Activated CD8-positive, alpha-beta memory T cell treated with anti-CD3 and anti-CD28 coated beads, Interleukin-2, amount 50 U/mL, for 1 hour (primary cell): ENCODE results near the gene SMIM11.
"Not testable (repeated sequence)": the region's sequence is repeated elsewhere in the genome, so short reads cannot be mapped to it uniquely, and the experiment has no call there.

Source experiments
- DNase-seq: peaks from one replicate; pipeline ENCODE4 v3.0.0-alpha.2; 2020; ENCODE audit errors: extremely low read depth

Gene SMIM11

DNA sequence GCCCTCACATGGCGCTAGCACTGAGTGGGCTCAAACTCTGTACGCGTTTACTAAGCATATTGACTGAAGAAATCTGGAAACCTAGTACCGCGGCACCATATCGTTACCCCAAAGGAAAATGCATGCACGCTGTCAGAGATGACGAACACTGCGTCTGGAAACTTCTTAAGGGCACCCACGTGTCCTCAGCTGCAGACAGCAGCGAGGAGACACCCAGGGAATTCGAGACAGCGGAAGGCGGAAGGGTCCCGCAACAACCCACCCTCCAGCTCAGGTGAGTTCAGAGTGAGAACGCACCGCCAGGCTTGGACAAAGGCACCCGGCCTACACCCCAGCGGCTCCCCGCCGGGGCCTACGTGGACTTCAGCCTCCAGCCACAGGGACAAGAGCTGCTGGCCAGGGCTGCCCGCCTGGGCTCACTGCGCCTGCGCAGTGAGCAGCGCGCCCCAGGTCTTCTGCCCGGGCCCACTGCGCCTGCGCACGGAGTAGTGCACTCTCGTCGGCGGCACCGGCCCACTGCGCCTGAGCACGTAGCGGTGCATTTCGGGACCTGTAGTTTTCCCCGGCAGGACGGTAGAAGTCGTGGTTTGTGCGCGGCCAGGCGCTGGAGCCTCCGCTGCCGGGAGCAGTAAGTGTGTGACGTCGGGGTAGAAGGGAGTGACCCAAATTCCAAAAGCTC is at the start of gene SMIM11:
SMIM11 (plus strand) TSS at position 568 of the 679 bp plus-strand sequence. CDS start 3,998 bp downstream, outside the sequence.
- not testable (repeated sequence) for DNase-seq

- no peak for DNase-seq
Measured at GRCh38 chr21:34330055-34330454, 45.3 kb upstream of the SMIM11 start.

GRCh38 chr21:34331726-34332125 is 43.6 kb upstream of the SMIM11 start:
- DNase-seq, result no peak

DNA sequence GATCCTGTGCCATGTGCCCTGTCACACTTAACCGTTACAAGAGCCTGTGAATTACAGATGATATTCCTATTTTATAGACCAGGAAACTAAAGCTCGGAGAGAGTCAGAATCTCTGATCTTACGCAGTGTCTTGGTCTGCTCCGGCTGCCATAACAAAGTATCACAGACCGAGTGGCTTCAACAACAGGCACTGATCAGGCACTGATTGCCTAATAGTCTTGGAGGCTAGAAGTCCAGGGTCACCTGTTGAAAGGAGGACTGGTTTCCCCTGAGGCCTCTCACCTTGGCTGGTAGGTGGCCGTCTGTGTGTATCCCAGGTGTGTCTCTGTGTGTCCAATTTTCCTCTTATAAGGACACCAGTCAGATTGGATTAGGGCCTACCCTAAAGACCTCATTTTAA is 43.0 kb upstream of the SMIM11 start:
- DNase-seq, result no peak

GRCh38 chr21:34333121-34333739 is 42.1 kb upstream of the SMIM11 start:
- DNase-seq, result no peak

DNA sequence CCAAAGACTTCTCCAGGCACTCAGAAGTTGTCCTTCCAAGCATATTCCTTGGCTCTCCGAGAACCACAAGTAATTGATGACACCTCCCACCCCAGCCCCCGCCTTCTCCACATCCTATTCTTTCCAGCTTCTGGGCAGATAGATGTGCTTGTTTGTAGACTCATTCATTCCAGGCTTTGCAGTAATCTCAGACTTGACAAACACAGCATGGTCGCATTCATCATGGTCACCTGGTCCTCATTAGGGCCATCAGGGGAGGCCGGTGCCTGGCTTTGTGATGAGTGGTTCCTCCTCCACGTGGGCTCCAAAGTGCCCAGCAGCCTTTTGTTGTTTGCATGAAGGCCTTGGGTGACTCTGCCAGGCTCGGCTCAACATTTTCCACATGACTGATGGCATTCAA is 40.0 kb upstream of the SMIM11 start:
- DNase-seq, result no peak

GRCh38 chr21:34336245-34336644 is 39.1 kb upstream of the SMIM11 start:
- DNase-seq, result no peak

DNA sequence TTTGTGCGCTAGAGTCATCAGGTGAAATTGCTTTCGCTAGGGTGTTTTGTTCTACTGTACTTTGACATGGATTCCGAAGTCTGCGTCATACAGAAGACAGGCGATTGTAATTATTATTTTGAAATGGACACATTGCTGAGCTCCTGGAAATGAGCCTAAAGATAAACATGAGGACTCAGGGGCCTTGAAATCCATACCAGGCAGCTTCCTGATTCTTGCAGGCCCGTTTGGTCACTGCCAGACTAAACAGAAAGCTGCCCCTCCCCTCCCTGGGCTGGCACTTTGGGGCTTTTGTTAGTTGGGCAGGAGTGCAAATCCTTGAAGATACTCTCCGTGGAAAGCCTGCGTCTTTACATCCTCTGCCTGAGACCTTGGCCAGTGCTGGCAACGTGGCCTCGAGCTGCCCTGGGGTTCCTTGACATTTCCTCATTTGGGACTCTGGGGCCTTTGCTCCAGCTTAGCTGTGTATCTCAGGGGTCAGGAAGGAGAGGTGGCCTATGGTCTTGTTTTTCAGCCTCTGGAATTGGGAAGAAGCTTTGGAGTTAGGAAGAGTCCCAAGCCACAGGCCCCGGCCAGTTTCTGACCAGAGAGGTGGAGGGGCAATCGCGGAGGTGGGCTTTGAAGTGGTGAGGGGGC is 38.4 kb upstream of the SMIM11 start:
- no peak for DNase-seq

DNA sequence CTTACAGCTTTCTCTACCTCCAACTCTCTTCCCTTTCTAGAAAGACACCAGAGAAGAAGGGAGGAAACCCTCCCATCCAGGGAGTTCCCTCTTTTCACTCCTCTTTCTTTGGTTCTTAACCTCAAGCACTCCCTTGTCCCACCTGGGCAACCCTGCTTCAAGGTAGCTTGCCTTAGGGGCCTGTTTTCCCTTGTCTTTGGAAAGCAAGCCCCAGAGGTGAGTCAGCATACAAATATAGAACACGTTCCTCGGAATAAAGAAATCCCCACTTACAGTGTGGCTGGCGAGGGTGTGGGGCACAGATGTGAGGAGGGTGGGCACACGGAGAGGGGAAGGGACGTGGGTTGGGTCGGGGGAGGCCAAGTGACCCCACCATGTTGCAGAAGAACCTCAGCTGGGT is 37.6 kb upstream of the SMIM11 start:
- no peak for DNase-seq

GRCh38 chr21:34338226-34338625 is 37.1 kb upstream of the SMIM11 start:
- DNase-seq, result no peak

DNA sequence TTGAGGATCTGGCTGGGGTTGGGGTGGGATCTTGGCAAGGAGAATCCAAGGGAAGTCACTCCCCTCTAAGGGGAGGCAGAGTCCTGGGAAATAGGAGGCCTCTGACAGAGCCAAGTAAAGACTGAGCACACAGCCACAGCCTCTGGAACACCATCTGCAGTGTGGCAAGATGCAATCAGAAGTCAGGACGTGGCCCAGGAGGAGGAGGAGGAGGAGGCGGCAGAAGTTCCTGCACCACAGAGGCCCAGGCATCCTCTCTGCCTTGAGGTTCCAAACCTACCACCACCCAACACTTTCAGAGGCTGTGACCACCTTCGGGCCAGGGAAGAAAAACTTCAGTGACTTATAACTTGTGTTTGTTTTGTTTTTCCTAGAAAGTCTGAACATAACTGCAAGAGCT is 35.2 kb upstream of the SMIM11 start:
- no peak for DNase-seq

DNA sequence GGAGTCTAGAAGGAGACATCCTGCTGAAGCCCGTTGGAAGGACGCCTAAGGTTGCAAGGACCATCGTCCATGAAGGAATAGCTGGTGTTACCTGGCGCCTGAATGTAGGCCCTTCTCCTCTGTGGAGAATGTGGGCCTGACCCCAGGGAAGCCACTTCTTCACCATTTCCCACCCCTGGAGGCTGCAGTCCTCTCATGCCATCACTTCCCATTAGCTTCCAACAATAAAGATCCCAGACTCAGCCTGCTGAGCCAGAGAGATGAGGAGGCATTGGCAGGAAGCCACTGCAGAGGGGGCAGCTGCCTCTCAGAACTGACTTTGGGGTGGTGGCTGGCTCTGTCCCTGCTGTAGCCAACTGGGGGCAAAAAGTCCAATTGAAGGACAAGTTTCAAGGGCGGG is 32.8 kb upstream of the SMIM11 start:
- no peak for DNase-seq

GRCh38 chr21:34343347-34343746 is 32.0 kb upstream of the SMIM11 start:
- DNase-seq, result no peak

DNA sequence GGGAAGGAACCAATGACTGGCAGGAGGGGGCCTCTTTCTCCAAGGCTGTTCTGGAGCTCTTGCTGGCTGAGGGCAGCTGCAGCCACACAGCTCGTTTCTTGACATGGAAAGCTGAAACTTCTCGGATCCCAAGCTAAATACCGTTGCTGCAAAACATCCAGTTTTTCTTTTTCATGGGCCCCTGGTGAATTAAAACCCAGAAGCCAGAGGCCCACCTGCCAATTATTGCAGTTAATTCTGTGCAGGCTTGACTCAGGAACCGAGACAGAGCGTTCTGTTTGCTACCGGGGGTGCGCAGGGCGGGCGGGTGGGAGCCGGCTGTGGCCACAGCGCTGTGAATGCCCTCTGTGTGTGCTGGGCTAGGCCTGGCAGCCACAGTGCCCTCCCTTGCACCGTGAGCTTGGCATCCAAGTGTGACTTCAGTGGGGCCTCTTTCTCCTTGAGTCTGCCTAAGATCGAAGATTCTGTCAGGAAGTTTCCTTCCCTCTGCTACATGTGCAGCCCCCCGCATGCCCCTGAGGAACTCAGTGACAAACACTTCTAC is 31.4 kb upstream of the SMIM11 start:
- DNase-seq, result no peak

DNA sequence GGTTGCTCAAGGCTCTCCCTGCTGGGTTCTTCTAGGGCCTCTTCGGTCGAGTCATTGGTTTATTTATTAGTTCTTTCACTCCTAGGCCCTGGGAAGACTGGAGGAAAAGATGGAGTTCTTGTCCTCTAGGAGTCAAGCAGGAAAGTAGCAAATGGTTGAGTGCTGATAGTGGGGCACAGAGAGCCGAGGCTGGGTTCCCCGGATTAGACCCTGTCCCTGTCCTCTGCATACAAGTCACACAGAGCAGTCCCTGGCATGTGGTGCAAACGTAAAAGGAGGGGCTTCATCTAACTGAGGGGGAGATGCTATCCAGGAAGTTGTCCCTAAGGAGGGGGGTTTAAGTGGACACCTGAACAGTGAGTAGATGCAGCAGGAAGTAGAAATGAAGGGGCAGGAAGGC is 30.7 kb upstream of the SMIM11 start:
- DNase-seq, result no peak

DNA sequence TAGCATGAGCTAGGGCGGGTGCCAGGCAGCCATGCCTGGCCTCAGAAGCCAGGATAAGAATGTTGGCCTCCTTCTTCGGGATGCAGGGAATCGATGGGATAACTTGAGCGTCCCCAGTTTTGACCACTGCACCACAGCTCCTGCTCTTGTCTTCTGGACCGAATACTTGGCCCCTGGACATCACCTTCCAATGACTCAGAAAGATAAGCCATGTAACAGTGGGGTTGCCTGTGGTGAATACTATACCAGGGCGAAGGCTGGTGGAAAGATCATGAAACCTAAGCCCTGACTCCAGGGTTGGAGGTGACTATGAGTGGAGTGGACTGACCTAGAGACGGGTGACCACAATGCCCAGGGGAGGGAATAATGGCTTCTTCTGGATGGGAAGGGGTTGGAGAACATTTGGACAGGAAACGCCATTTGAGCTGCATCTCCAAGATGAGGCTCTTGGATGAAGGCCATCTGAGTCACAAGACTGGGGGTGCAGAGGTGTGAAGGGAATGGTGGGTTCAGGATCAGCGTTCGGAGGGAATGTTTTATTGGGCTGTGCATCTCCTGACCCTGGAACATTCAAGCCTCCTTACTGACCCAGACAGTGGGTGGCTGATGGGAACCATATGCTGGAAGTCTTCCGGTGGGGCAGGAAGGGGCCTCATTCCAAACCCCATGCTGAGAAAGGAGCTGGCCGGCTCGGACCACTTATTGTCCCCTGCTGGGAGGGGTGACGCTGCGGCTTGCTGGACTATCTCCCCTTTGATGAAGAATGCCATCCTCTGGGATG is 30.0 kb upstream of the SMIM11 start:
- DNase-seq, result no peak

GRCh38 chr21:34345892-34346291 is 29.4 kb upstream of the SMIM11 start:
- DNase-seq, result no peak

DNA sequence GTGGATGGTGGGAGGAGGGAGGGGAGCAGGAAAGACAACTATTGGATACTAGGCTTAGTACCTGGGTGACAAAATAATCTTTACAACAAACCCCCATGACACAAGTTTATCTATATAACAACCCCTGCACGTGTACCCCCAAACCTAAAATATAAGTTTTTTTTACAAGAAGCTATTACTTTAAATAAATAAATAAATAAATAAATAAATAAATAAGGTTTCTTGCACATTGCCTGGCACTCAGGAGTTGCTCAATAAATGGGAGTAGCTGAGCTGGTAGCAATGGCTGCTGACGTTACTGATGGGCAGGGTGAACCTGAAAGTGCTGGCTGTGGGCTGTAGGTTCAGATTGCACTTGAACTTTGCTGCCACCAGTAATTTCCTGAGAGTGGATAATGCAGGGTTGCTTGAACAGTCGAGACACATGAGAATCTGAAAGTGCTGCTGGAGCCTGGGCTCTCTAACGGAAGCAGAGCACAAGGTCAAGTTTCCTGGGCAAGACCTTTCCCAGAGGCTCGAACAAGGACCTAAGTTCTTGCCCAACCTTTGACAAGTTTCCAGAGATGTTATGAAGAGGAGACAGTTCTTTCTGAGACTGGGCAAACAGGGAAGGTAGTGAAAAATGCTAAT is 26.3 kb upstream of the SMIM11 start:
- DNase-seq, result no peak

- no peak for DNase-seq
Measured at GRCh38 chr21:34351786-34352241, 23.5 kb upstream of the SMIM11 start.

GRCh38 chr21:34352556-34352955 is 22.8 kb upstream of the SMIM11 start:
- no peak for DNase-seq

DNA sequence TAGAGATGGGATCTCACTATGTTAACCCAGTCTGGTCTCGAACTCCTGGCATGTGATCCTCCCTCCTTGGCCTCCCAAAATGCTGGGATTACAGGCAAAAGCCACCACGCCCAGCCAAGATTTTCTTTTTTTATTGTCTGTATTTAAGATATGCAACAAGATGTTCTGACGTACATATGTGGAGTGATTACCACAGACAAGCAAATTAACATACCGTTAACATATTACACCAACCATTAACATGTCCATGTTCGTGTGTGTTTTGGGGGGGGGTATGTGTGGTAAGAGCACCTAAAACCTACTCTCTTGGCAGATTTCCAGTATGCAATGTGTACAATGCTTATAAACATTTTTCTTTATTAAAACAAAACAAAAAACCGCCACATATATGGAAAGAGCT is 22.1 kb upstream of the SMIM11 start:
- no peak for DNase-seq

DNA sequence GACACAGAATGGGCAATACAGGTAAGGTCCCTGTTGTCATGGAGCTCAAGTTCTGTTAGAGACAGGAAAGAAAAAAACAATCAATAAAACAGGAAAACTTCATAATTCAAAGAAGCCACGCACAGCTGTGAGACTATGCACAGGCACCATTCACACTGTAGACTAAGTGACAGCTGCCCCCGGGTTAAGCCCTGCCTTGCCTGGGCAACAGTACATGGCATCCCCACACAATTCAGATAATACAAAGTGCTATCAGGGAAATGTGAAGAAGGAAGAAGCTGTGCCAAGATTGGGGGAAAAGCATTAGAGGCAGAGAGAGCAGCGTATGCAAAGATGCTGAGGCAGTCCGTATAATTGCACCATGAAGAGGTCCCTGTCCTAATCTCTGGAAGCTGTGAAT is 20.5 kb upstream of the SMIM11 start:
- DNase-seq, result no peak
